ENCODE measurements around the gene RAB3C. TPM values are rescaled to one million over a fixed set of nuclear protein-coding genes. Genes with fewer than 3 reads are reported as not detected.
"Not testable (repeated sequence)": the region's sequence is repeated elsewhere in the genome, so short reads cannot be mapped to it uniquely, and the experiment has no call there.

Gene RAB3C
- not detected for polyA plus RNA-seq (2013, experiment 1 of 2; ENCODE audit: insufficient read length)
- polyA plus RNA-seq (2013, experiment 2 of 2; ENCODE audit: insufficient read length), result not detected

GRCh38 chr5:58582803-58583491 lies at the start of gene RAB3C:
RAB3C (plus strand) TSS chr5:58583075; CDS start chr5:58583209, 134 bp downstream.
- peak; percentile 93 for DNase-seq

- DNase-seq, result not testable (repeated sequence)
These were observed 40.9 kb upstream of the RAB3C start for GRCh38 chr5:58541935-58542334.

GRCh38 chr5:58542709-58543108 lies 40.2 kb upstream of the RAB3C start:
- no peak for DNase-seq

- DNase-seq, result no peak
These were observed 39.2 kb upstream of the RAB3C start for GRCh38 chr5:58543723-58544122.

- DNase-seq, result no peak
These were observed 38.7 kb upstream of the RAB3C start for GRCh38 chr5:58544195-58544594.

- no peak for DNase-seq
These were observed 37.9 kb upstream of the RAB3C start for GRCh38 chr5:58544926-58545325.

- no peak for DNase-seq
These were observed 37.0 kb upstream of the RAB3C start for GRCh38 chr5:58545912-58546311.

- DNase-seq, result no peak
These were observed 34.8 kb upstream of the RAB3C start for GRCh38 chr5:58548068-58548467.

- DNase-seq, result no peak
These were observed 31.4 kb upstream of the RAB3C start for GRCh38 chr5:58551492-58551891.

- not testable (repeated sequence) for DNase-seq
These were observed 25.1 kb upstream of the RAB3C start for GRCh38 chr5:58557665-58558338.

GRCh38 chr5:58563016-58563700 lies 19.7 kb upstream of the RAB3C start:
- DNase-seq, result not testable (repeated sequence)

GRCh38 chr5:58564043-58564832 lies 18.6 kb upstream of the RAB3C start:
- DNase-seq, result not testable (repeated sequence)

GRCh38 chr5:58565033-58565432 lies 17.8 kb upstream of the RAB3C start:
- DNase-seq, result no peak

- no peak for DNase-seq
These were observed 11.4 kb upstream of the RAB3C start for GRCh38 chr5:58571501-58571900.

- not testable (repeated sequence) for DNase-seq
These were observed 9.9 kb upstream of the RAB3C start for GRCh38 chr5:58572973-58573372.

GRCh38 chr5:58579781-58580180 lies 3.1 kb upstream of the RAB3C start:
- DNase-seq, result no peak

GRCh38 chr5:58582019-58582802 lies 664 bp upstream of the RAB3C start:
- DNase-seq, result no peak

- DNase-seq, result no peak
These were observed 13.1 kb downstream of the RAB3C start for GRCh38 chr5:58595952-58596351.

- no peak for DNase-seq
These were observed 15.6 kb downstream of the RAB3C start for GRCh38 chr5:58598440-58598839.

GRCh38 chr5:58599217-58599616 lies 16.3 kb downstream of the RAB3C start:
- DNase-seq, result no peak

- not testable (repeated sequence) for DNase-seq
These were observed 17.7 kb downstream of the RAB3C start for GRCh38 chr5:58600613-58601012.

- not testable (repeated sequence) for DNase-seq
These were observed 20.0 kb downstream of the RAB3C start for GRCh38 chr5:58602889-58603288.

Data from fibroblast of skin of back (primary cell).